ENCODE data around the gene SMAD3.

The SMAD3 gene

DNA sequence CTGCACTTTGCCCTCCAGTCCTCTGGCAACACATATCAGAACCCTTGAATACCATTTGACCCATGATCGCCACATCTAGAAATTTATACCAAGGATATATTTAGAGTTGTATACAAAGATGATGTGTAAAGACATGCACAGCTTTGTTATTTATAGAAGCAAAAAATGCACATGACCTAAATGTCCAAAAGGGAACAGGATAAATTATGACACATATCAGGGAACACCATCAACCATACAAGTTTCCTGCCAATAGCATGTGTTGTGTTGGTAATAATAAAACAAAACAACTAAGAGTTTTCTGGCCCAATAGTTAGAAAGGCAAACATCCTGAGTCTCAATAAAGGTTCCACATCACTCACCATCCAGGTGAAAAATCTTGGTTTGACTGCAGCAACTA is 137.6 kb downstream of the SMAD3 start:
- DNase-seq = no peak

DNA sequence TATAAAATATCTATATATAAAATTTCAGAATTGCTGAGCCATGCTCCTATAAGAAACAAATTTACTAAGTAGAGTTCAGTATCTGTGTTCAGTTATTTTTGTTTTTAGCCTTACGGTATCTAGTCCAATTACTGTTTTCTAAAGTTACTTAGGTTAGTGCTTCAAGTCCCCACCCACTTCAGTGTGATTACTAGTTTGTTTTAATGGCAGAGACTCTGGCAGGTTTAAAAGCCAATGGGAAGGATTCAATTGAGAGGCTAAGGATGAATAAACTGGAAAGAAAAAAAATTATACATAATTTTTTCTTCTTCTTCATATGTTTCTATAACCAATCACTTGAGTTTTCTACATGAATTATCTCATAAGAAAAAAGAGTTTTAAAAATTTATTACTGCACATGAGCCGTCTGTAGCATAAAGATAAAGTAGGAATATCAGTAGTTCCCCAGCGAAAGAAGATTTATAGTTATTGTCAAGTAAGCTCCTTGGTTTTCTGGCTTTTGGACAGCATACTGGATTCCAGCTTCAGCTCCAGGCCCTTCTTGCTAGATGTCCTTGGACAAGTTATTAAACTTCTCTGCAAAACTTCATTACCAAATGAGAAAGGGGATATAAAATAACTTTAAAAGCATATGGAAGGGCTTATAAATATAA is 142.3 kb downstream of the SMAD3 start:
- no peak for DNase-seq

DNA sequence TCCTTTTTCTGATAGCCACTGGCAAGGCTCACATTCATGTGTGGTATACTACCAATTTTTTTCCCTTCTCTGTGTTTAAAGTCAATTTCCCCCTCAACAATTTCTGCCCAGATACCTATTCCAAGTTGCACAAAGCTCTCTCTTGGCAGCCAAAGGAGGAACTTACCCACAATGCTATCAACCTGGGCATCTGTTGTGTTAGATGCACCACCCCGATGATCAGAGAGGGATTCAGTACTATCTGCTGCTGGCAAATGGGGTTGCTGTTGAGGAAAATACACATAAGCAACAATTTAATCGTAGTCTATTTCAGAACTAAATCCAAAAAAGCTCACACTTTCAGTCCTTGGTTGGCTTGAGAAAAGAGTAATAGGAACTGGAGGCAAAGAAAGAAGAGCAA is 143.0 kb downstream of the SMAD3 start:
- DNase-seq = no peak

DNA sequence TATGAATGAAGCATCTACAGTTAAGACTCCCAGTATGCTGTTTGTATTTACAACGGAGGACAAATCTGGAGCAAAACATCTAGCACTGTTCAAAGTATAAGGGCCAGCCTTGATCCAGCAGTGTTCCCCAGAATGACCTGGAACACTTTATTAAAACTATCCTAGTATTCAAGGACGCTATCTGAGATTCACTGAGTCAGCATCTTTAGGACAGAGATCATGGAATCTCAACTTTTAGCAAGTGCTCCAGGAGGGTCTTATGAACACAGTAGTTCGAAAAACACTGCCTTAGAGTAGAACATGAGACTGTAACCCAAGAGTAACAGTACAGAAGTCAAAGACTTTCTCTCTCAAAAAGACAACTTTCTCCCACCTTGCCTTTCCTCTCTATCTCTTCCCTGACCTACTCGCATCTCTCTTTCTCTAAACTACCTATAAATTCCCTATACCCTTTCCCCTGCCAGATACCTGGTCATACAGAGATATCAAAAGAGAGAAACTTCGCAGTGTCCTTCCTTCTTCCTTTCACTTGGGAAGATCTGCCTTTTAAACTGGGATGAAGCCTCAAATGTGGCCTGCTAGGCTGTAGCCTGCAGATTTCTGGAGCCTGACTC is 145.3 kb downstream of the SMAD3 start:
- DNase-seq = no peak

DNA sequence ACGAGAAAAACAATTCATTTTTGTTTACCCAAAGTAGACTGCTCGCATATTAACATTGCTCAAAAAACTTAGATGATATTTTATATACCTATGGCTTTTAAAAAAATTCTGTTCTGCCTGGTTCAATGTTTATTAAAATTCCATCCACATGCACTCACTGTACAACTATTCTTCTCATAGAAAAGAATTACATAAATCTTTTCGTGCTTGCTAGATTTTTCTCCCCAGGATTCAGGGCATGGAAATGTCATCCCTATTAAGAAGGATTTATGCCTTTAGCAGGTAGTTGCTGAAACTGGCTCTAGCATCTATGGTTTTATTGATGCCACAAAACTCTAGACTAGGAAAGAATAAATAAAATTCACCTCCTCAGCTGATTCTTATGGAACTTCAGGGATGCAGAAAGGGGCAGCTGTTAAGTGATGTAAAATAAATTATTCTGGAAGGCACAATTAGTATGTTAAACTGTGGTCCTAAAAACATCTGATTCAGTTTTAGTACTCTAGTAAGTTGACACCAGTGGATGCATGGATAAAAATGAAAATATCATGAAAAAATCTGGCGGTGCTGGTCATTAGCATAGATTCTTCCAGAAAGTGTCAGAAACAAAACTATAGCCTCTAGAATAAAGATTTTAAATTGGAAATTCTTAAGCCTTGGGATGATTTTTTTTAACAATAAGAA is 147.4 kb downstream of the SMAD3 start:
- DNase-seq = no peak

DNA sequence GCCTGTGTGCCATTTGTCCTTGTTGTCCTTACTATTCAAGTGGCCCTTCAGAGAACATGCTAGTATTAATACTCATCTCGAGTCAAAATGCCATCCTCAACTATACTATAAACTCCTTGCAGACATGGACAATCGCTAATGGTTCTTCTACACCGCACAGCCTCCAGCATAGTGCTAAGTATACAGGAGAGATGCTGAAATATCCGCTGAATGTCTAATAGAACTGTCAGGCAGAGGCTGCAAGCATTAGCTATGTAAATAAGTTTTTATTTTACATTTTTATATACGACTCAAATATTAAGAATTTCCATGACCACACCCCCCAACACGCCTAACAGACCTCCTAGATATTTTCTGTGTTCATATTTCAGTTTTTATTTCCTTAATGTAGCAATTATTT is 149.7 kb downstream of the SMAD3 start:
- no peak for DNase-seq

DNA sequence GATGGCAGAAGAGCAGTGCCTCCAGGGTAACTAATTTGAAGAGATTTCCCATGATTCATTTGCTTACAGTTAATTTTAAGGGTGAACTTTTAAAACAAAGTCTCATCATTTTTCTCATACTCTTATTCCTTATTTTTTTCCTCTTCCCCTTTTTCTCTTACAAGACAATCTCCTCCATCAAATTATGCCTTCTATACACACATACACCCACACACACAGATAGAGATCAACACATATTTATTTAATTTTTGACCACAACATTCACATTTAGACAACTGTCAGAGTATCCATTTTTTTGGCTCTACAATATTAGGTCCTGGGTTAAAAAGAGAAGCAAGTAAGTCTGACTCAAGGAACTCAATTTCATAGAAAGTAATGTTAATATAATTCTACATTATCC is 151.5 kb downstream of the SMAD3 start:
- DNase-seq = no peak

DNA sequence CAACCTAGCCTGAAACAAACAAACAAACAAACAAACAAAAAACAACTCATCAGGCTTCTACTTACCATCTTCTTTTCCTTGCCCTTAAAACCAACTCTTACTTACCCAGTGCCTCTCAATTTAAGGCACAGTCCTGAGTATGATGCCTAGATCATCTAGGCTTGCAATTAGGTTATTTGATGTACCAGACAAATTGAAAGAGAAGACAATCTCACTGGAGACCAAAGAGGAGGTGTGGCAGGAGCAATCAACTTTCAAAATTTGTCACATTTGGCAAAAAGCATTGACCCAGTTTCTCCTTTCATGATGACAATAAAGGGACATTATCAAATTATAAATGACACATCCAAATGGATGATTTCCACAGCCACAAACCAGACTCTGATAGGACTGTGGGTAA is 153.0 kb downstream of the SMAD3 start:
- DNase-seq = no peak

DNA sequence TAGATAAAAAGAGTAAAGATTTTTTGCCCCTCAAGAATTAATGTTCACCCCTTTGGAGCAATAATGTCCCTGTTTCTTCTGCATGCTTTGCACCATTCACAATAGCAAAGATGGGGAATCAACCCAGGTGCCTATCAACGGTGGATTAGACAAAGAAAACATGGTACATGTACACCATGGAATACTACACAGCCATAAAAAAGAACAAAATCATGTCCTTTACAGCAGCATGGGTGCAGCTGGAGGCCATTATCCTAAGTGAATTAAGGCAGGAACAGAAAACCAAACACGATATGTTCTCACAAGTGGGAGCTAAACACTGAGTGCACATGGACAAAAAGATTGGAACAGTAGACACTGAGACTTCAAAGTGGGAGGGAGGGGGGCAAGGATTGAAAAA is 153.9 kb downstream of the SMAD3 start:
- DNase-seq = no peak

DNA sequence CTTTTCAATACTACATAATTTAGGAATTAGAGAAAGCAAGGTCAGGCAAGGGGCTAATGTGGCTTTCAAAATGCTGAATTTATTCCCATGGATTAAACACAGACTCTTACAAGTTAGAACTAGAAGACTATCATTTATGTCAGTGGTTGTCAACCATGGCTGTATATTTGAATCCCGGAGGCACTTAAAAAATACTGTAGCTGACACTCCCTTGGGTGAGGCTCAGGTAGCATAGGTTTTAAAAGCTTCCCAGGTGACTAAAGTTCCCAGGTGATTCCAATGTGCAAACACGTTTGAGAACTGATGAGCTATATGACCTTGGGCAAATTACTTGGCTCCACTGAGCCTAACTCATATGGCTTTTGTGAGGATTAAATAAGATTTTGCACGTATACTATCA is 159.5 kb downstream of the SMAD3 start:
- no peak for DNase-seq

DNA sequence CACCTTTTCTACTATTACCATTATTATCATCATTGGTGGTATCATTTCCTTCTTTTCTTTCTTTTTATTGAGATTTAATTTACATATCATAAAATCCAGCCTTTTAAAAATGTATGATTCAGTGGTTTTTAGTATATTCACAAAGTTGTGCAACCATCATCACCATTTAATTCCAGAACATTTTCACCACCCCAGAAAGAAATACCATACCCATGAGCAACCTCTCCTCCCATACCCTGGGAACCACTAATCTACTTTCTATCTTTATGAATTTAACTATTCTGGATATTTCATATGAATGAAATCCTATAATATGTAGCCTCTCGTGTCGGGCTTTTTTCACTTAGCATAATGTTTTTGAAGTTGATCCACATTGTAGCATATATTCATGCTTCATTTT is 159.9 kb downstream of the SMAD3 start:
- no peak for DNase-seq

DNA sequence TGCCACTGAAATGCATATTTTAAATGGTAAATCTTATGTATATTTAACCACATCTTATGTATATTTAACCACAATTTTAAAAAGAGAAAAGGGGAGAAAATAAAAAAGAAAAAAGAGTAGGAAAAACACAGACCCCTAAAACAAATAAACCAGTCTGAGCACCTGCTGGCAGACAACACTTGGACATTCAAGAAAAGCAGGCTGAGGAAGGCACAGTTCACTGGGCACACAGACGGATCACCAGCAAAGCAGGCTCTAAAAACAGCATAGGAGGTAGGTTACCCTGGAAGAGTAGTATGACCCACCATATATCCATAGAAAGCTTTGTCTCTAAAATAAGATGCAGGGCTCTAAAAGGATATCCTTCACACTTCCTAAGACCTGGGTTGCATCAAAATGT is 162.0 kb downstream of the SMAD3 start:
- DNase-seq = no peak

DNA sequence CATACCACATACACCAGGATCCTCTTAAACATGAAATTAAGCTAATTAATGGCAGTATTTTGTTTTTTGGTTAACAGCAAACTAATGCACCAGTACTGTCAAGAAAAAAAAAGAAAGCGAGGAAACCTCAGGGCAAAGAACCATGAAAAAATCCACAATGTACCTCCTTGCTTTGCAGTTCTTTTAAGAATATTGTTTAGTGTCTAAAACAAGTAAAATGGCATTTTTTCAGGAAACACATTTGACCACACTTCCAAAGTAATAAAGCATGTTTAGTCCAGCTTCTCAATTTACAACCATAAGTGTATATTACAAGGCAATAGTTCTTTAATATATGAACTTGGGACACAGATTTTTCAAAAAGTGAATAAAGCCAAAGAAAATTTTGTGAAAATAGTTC is 162.4 kb downstream of the SMAD3 start:
- DNase-seq = no peak

DNA sequence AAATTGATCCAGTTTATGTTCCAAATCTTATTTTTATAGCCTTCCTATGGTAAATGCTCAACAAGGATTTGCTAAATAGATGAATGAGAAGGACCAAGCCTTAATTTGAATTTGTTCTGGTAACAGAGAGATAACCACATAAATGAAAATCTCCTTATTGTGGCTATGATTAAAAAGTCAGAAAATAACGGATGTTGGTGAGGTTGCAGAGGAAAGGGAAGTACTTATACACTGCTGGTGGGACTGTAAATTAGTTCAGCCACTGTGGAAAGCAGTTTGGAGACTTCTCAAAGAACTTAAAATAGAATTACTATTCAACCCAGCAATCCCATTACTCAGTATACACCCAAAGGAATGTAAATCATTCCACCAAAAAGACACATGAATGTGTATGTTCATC is 162.9 kb downstream of the SMAD3 start:
- peak; percentile 44 for DNase-seq

DNA sequence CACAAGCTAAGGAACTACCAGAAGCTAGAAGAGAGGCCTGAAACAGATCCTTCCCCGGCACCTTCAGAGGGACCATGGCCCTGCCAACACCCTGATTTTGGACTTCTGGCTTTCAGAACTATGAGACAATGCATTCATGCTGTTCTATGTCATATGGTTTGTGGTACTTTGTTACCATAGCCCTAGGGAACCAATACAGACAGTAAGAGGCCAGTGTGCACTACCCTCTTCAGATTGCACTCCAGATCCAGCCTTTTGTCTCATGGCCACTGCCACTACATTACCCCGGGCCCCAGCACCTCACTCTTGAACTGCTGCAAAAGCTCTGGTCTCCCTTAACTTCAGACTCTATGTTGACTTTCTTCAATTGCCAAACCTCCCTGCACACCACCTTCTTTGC is 165.1 kb downstream of the SMAD3 start:
- DNase-seq = no peak

DNA sequence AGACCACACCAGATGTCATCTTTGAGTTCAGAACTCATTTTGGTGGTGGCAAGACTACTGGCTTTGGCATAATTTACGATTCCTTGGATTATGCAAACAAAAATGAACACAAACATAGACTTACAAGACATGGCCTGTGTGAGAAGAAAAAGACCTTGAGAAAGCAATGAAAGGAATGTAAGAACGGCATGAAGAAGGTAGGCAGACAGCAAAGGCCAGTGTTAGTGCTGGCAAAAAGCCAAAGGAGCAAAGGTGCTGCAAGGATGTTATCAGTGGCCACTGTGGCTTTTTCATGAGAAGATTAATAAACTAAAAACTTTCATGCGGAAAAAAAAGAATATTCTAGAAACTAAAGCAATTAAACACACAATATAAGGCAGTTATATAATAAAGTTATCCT is 167.2 kb downstream of the SMAD3 start:
- no peak for DNase-seq

DNA sequence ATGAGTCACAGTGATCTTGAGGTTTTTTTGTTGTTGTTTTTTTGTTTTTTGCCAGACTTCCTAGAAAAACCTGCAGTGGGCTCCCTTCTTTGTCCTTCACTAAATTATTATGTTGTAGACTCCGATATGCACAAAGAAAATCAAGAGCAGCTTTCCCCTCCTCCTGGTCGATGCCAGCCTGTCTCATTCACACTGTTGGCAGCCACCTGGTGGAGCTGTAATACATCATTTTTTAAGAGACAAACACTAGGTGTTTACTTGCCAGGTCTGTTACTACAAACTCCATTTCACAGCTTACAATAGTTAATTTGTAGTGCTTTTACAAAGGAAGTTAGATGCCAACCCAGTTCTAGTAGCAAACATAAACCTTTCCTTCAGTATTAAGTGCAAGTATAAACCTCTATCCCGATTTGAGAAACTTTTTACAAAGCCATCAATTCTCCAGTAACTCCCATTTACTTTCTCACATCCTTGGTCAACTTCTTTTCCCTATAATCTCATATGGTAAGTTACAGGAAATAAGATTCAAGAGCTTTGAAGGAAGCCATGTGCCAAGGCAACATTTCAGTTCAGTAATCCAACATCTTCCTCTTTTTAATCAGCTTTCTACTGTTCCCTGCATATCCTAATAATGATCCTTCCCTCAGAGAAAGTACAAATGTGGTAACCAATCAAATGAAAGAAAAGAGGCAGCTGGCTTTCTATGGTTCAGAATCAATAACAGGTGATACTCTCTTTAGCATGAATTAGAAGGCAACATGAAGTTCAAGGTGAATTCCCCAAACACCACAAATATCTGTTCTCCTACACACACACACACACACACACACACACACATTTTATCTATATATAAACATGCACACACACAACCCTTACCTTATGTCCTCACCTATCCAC is 175.1 kb downstream of the SMAD3 start:
- peak; percentile 51 for DNase-seq

DNA sequence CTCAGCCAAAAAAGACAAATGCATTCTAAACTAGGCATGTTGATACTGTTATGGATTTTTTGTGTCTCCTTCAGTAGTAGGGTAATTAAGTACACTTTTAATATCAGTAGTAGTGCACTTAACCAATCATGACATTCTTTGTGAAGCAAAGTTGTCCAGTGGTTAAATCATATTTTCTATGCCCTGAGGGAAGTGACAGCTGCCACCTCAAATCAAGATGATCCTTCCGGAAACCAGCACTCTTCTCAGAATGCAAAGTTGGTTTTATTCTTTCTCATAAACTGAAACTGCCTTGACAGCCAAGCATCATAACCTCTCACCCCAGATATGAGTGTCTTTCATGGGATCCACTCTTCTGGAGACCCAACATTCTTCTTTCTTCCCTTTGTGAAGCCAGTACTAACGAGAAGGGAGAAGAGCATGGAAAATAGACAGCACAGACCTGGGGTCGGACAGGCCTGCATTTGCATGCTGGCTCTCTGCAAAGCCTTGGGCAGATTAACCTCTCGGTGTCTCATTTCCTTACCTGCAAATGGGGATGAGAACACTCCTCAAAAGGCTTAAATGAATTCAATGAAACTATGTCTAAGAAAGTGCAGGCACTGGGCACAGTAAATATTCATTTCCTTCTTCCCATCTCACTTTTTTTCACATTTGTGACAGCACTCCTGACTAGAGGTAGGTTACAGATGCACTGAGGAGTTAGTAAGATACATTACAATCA is 175.9 kb downstream of the SMAD3 start:
- no peak for DNase-seq

DNA sequence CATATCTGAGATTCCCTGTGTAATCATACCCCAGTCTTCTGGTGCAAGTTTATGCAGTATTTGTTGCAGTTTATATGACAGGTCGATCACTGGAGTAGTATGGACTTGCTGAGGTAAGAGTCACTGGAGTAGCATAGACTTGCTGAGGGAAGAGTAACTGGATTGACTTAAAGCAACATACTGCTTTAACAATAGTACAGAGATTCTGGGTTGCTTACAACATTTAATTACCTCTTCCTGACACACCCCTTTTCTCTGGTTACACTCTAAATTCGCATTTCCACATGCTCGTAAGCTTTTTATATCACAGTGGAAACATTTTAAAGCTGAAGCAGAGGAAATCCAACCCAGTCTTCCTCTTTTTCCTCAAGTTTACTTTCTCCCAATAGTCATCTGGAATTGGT is 177.3 kb downstream of the SMAD3 start:
- peak; percentile 77 for DNase-seq

All from MV-4-11 (cell line).